HG03432 (cell line): ENCODE results near the gene CARS1.
A peak's percentile ranks its signal among the peaks of the same experiment; 100 is the strongest.
"Not testable (repeated sequence)": the region's sequence is repeated elsewhere in the genome, so short reads cannot be mapped to it uniquely, and the experiment has no call there.

Experiments
- ATAC-seq: cut with Tn5 transposase; IDR thresholded peaks from one replicate; pipeline ENCODE4 v1.9.1; 2021; ENCODE audit warnings: mild to moderate bottlenecking, moderate library complexity; ENCODE audit not compliant: unreplicated experiment

CARS1 gene

GRCh38 chr11:3063876-3064275 lies 6.7 kb upstream of the CARS1 start:
- not testable (repeated sequence) for ATAC-seq

GRCh38 chr11:3063432-3063831 lies 6.2 kb upstream of the CARS1 start:
- not testable (repeated sequence) for ATAC-seq

GRCh38 chr11:3060436-3061025 lies 3.3 kb upstream of the CARS1 start:
- ATAC-seq, result no peak

GRCh38 chr11:3058753-3059664 lies 1.8 kb upstream of the CARS1 start:
- no peak for ATAC-seq

- no peak for ATAC-seq
Measured at GRCh38 chr11:3056296-3057068, 741 bp downstream of the CARS1 start.

GRCh38 chr11:3055891-3056290 lies 1.3 kb downstream of the CARS1 start:
- ATAC-seq, result no peak

- no peak for ATAC-seq
Measured at GRCh38 chr11:3052567-3052966, 4.7 kb downstream of the CARS1 start.

- ATAC-seq, result no peak
Measured at GRCh38 chr11:3052109-3052479, 5.1 kb downstream of the CARS1 start.

- no peak for ATAC-seq
Measured at GRCh38 chr11:3051196-3052108, 5.8 kb downstream of the CARS1 start.

GRCh38 chr11:3050386-3051195 lies 6.6 kb downstream of the CARS1 start:
- no peak for ATAC-seq

GRCh38 chr11:3049430-3050243 lies 7.6 kb downstream of the CARS1 start:
- peak; percentile 94 for ATAC-seq

- ATAC-seq, result no peak
Measured at GRCh38 chr11:3047637-3048036, 9.6 kb downstream of the CARS1 start.

- ATAC-seq, result no peak
Measured at GRCh38 chr11:3046641-3047040, 10.6 kb downstream of the CARS1 start.

- ATAC-seq, result no peak
Measured at GRCh38 chr11:3046190-3046589, 11.0 kb downstream of the CARS1 start.

- ATAC-seq, result no peak
Measured at GRCh38 chr11:3044915-3045314, 12.3 kb downstream of the CARS1 start.

GRCh38 chr11:3044004-3044403 lies 13.2 kb downstream of the CARS1 start:
- ATAC-seq, result no peak

GRCh38 chr11:3043315-3043871 lies 13.8 kb downstream of the CARS1 start:
- ATAC-seq, result no peak

GRCh38 chr11:3042496-3043314 lies 14.5 kb downstream of the CARS1 start:
- ATAC-seq, result no peak
